Measurements from ENCODE around the gene ASMTL. TPM values are rescaled to one million over a fixed set of nuclear protein-coding genes. Genes with fewer than 3 reads are reported as not detected.
A peak's percentile ranks its signal among the peaks of the same experiment; 100 is the strongest.

Gene ASMTL
- total RNA-seq, 1 donor from 2014 or later = 24.5 TPM

DNA sequence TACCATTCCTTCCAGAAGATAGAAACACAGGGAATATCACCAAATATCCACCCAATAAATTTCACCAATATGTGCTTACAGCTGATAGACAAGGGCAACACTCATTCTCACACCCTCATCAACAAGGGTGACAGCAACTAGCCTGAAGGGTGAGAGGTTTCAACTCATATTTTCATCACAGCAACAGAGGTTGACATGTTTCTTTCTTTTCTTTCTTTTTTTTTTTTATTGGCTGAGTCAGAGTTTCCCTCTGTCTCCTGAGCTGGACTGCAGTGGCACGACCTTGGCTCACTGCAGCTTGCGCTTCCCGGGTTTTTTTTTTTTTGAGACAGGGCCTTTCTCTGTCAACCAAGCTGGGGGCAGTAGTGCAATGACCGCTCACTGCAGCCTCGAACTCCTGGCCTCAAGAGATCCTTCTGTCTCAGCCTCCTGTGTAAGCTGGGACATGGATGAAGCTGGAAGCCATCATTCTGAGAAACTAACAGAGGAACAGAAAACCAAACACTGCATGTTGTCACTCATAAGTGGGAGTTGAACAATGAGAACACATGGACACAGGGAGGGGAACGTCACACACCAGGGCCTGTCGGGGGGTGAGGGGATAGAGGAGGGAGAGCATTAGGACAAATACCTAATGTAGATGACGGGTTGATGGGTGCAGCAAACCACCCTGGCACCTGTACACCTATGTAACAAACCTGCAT lies 27.5 kb upstream of the ASMTL start:
- H3K27ac Mint-ChIP-seq = peak overlapping the region; percentile 27
- H3K9me3 Mint-ChIP-seq (ENCODE audit: low read depth) = peaks cover 20% of the 10 kb centered on the region
- TF ChIP-seq, protein P1, sequence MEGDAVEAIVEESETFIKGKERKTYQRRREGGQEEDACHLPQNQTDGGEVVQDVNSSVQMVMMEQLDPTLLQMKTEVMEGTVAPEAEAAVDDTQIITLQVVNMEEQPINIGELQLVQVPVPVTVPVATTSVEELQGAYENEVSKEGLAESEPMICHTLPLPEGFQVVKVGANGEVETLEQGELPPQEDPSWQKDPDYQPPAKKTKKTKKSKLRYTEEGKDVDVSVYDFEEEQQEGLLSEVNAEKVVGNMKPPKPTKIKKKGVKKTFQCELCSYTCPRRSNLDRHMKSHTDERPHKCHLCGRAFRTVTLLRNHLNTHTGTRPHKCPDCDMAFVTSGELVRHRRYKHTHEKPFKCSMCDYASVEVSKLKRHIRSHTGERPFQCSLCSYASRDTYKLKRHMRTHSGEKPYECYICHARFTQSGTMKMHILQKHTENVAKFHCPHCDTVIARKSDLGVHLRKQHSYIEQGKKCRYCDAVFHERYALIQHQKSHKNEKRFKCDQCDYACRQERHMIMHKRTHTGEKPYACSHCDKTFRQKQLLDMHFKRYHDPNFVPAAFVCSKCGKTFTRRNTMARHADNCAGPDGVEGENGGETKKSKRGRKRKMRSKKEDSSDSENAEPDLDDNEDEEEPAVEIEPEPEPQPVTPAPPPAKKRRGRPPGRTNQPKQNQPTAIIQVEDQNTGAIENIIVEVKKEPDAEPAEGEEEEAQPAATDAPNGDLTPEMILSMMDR (IDR thresholded peaks at IDR 0.05; ENCODE audit: unreplicated experiment) = no peak
- no peak overlapping the region for H3K4me3 Mint-ChIP-seq (ENCODE audit: low read depth)
- H3K36me3 Mint-ChIP-seq (ENCODE audit: insufficient read depth) = no peaks in the 10 kb centered on the region
- peaks cover 4% of the 10 kb centered on the region for H3K4me1 Mint-ChIP-seq (ENCODE audit: low read depth)
- peaks cover 21% of the 10 kb centered on the region for H3K27me3 Mint-ChIP-seq
- no peak for DNase-seq (ENCODE audit: low spot score, unreplicated experiment)

DNA sequence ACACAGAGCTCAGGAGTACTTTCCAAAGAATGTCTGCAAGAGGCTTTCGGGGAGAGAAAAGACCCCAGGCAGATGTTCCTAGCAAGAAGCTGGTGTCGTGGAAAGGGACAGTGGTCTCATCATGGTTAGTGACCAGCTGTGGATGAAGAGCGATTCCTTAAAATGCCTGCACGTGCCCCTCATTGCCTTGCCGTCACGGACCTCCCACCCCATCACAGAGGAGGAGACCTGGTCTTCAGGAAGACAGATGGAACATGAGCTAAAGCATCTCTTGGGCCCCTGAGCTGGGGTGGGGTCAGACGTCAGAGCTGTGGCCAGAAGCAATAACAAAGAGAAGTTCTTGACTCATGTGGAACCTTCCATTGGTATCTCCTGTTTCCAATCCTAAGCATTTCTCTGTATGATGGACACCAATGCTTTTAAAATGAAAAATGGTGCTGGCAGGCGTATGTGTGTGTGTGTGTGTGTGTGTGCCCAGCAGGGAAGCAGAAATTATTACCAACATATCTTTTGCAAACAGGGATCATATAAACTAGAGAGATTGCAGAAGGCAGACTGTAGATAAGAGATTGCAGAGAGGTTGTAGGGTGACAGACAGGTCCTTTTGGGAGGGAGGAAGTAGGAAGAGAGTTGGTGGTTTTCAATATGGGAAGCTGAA lies 25.2 kb upstream of the ASMTL start:
- peaks cover 20% of the 10 kb centered on the region for H3K9me3 Mint-ChIP-seq (ENCODE audit: low read depth)
- peaks cover 21% of the 10 kb centered on the region for H3K27me3 Mint-ChIP-seq
- DNase-seq (ENCODE audit: low spot score, unreplicated experiment) = no peak
- H3K4me3 Mint-ChIP-seq (ENCODE audit: low read depth) = no peak overlapping the region
- H3K4me1 Mint-ChIP-seq (ENCODE audit: low read depth) = peaks cover 4% of the 10 kb centered on the region
- TF ChIP-seq, protein P1 (IDR thresholded peaks at IDR 0.05; ENCODE audit: unreplicated experiment) = no peak
- no peak overlapping the region for H3K27ac Mint-ChIP-seq
- H3K36me3 Mint-ChIP-seq (ENCODE audit: insufficient read depth) = no peaks in the 10 kb centered on the region

DNA sequence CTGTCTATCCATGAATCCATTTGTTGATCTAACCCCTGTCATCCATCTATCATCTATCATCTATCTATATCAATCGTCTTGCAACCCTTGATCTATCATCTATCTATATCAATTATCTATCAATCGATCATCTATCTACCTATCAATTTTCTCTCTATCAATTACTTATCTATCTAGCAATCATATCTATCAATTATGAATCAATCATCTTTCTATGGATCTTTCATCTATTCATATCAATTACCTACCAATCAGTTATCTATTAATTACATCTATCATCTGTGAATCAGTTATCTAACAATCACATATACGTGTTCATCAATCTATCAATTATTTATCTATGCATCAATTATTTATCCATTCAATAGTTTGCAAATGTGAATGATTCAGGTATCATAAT lies 24.5 kb upstream of the ASMTL start:
- H3K27ac Mint-ChIP-seq = no peak overlapping the region
- H3K4me3 Mint-ChIP-seq (ENCODE audit: low read depth) = no peak overlapping the region
- H3K4me1 Mint-ChIP-seq (ENCODE audit: low read depth) = peaks cover 4% of the 10 kb centered on the region
- no peaks in the 10 kb centered on the region for H3K36me3 Mint-ChIP-seq (ENCODE audit: insufficient read depth)
- H3K27me3 Mint-ChIP-seq = peaks cover 20% of the 10 kb centered on the region
- H3K9me3 Mint-ChIP-seq (ENCODE audit: low read depth) = peaks cover 20% of the 10 kb centered on the region
- no peak for DNase-seq (ENCODE audit: low spot score, unreplicated experiment)
- TF ChIP-seq, protein P1 (IDR thresholded peaks at IDR 0.05; ENCODE audit: unreplicated experiment) = no peak

DNA sequence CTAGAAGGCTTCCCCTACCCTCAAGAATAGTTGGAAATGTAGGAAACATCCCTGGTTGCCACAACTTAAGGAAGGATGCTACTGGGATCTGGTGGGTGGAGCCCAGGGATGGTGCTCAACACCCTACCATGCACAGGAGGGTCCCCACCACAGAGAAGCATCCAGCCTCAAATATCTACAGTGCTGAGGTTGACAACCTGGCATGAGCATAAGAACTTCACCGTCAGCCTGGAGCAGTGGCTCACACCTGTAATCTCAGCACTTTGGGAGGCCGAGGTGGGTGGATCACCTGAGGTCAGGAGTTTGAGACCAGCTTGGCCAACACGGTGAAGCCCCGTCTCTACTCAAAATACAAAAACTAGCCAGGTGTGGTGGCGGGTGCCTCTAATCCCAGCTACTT lies 24.0 kb upstream of the ASMTL start:
- Mint-ChIP-seq H3K36me3 (ENCODE audit: insufficient read depth) (no peaks in the 10 kb centered on the region), H3K27ac (no peak overlapping the region)

DNA sequence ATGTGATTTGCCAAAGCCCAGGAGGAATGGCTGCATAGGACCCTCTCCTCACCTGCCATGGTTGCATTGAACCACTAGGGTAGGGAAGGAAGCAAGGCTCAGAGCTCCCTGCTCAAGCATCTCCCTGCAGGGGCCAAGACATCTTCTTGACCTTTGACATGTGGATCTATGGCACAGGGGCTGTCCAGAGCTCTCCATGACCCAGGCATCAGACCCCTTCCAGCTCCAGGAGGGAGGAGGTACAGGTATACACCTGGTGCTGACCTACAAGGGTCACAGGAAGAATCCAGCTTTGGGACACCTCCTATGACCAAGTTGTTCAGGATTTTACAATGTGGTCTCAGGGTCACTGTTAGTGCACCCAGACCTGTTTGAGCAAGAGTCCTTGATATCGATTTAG lies 23.2 kb upstream of the ASMTL start:
- H3K9me3 Mint-ChIP-seq (ENCODE audit: low read depth) = peaks cover 25% of the 10 kb centered on the region
- H3K27ac Mint-ChIP-seq = no peak overlapping the region
- H3K36me3 Mint-ChIP-seq (ENCODE audit: insufficient read depth) = no peaks in the 10 kb centered on the region
- no peaks in the 10 kb centered on the region for H3K4me1 Mint-ChIP-seq (ENCODE audit: low read depth)
- H3K4me3 Mint-ChIP-seq (ENCODE audit: low read depth) = no peak overlapping the region
- peaks cover 13% of the 10 kb centered on the region for H3K27me3 Mint-ChIP-seq
- TF ChIP-seq, protein P1 (IDR thresholded peaks at IDR 0.05; ENCODE audit: unreplicated experiment) = no peak
- no peak for DNase-seq (ENCODE audit: low spot score, unreplicated experiment)

More for the DNA sequence above, 24.0 kb upstream of the ASMTL start:
- peaks cover 1% of the 10 kb centered on the region for H3K4me1 Mint-ChIP-seq (ENCODE audit: low read depth)
- H3K27me3 Mint-ChIP-seq = peaks cover 14% of the 10 kb centered on the region
- no peak overlapping the region for H3K4me3 Mint-ChIP-seq (ENCODE audit: low read depth)
- TF ChIP-seq, protein P1 (IDR thresholded peaks at IDR 0.05; ENCODE audit: unreplicated experiment) = no peak
- no peak for DNase-seq (ENCODE audit: low spot score, unreplicated experiment)
- H3K9me3 Mint-ChIP-seq (ENCODE audit: low read depth) = peaks cover 25% of the 10 kb centered on the region
